ENCODE data around the gene SIN3A.

GRCh38 chr15:75397494-75397893 lies 54.0 kb downstream of the SIN3A start:
- TF ChIP-seq CTCF (conservative IDR thresholded peaks at IDR 0.05 in 1 of 2, IDR thresholded peaks at IDR 0.05 in 1 of 2; ENCODE audit: low read depth in 1 of 2, low read length in 2 of 2) (no peak), EZH2 (IDR thresholded peaks at IDR 0.05; ENCODE audit: low read length, missing control alignments) (no peak)
